GM12872 (cell line): ENCODE measurements around the gene CARD8.

Experiments used
- CTCF ChIP-seq: IDR thresholded peaks from 3 replicates; pipeline ENCODE4 v1.5.1; 2011; ENCODE audit warnings: low read depth, mild to moderate bottlenecking, low read length, moderate library complexity; ENCODE audit not compliant: insufficient read depth

Gene CARD8

GRCh38 chr19:48255376-48256303 is at the start of gene CARD8:
Gene CARD8 (minus strand): TSS chr19:48255912. CDS start chr19:48241020, 14,892 bp downstream.
- TF ChIP-seq CTCF, result no peak

GRCh38 chr19:48303866-48304265 is 48.2 kb upstream of the CARD8 start:
- no peak for TF ChIP-seq CTCF

GRCh38 chr19:48303367-48303766 is 47.7 kb upstream of the CARD8 start:
- TF ChIP-seq CTCF, result no peak

GRCh38 chr19:48302600-48302959 is 46.9 kb upstream of the CARD8 start:
- TF ChIP-seq CTCF, result no peak

GRCh38 chr19:48301886-48302599 is 46.3 kb upstream of the CARD8 start:
- TF ChIP-seq CTCF, result no peak

- TF ChIP-seq CTCF, result no peak
These were observed 42.3 kb upstream of the CARD8 start for GRCh38 chr19:48297975-48298374.

GRCh38 chr19:48296963-48297734 is 41.4 kb upstream of the CARD8 start:
- TF ChIP-seq CTCF, result no peak
